ENCODE results near the gene BCAR3.

Gene BCAR3

DNA sequence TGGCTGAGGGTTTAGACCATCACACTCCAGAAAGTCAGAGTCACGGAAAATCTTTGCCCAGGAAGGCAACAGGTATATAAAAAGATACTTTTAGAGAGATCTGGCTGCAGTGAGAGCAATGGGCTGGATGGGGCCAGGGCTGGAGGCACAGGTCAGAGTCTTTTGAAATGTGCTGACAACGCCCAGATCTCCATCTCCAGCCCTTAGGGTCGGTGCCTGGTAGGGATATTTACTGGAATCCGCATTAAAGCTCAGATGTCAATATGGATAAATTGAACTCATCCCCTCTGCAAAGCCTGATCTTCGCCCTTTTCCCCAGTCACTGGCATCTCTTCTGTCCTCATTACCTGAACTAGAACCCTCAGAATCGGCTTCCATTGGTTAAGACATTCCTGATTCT is 82.2 kb downstream of the BCAR3 start:
- TF ChIP-seq, protein P1, sequence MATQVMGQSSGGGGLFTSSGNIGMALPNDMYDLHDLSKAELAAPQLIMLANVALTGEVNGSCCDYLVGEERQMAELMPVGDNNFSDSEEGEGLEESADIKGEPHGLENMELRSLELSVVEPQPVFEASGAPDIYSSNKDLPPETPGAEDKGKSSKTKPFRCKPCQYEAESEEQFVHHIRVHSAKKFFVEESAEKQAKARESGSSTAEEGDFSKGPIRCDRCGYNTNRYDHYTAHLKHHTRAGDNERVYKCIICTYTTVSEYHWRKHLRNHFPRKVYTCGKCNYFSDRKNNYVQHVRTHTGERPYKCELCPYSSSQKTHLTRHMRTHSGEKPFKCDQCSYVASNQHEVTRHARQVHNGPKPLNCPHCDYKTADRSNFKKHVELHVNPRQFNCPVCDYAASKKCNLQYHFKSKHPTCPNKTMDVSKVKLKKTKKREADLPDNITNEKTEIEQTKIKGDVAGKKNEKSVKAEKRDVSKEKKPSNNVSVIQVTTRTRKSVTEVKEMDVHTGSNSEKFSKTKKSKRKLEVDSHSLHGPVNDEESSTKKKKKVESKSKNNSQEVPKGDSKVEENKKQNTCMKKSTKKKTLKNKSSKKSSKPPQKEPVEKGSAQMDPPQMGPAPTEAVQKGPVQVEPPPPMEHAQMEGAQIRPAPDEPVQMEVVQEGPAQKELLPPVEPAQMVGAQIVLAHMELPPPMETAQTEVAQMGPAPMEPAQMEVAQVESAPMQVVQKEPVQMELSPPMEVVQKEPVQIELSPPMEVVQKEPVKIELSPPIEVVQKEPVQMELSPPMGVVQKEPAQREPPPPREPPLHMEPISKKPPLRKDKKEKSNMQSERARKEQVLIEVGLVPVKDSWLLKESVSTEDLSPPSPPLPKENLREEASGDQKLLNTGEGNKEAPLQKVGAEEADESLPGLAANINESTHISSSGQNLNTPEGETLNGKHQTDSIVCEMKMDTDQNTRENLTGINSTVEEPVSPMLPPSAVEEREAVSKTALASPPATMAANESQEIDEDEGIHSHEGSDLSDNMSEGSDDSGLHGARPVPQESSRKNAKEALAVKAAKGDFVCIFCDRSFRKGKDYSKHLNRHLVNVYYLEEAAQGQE (IDR thresholded peaks at IDR 0.05; ENCODE audit: low read depth): no peak
- no peak for TF ChIP-seq FOXM1 (IDR thresholded peaks at IDR 0.05; ENCODE audit: borderline replicate concordance, low read depth)
- TF ChIP-seq, protein P2, sequence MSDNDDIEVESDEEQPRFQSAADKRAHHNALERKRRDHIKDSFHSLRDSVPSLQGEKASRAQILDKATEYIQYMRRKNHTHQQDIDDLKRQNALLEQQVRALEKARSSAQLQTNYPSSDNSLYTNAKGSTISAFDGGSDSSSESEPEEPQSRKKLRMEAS (IDR thresholded peaks at IDR 0.05): no peak
- TF ChIP-seq CREB1 (IDR thresholded peaks at IDR 0.05; ENCODE audit: low read depth): no peak
- TF ChIP-seq RAD21 (IDR thresholded peaks at IDR 0.05; ENCODE audit: low read depth): no peak
- TF ChIP-seq EGR1 (IDR thresholded peaks at IDR 0.05): no peak
- TF ChIP-seq TAF1 (IDR thresholded peaks at IDR 0.05; ENCODE audit: low read depth): no peak
- TF ChIP-seq EP300 (IDR thresholded peaks at IDR 0.05; ENCODE audit: borderline replicate concordance): no peak

GRCh38 chr1:93598861-93599439 is 82.7 kb downstream of the BCAR3 start:
- TF ChIP-seq FOXM1 (IDR thresholded peaks at IDR 0.05; ENCODE audit: borderline replicate concordance, low read depth) (no peak), CEBPB (IDR thresholded peaks at IDR 0.05) (no peak), ZBTB7A (IDR thresholded peaks at IDR 0.05; ENCODE audit: low read depth) (no peak), NFIC (IDR thresholded peaks at IDR 0.05) (no peak), CREB1 (IDR thresholded peaks at IDR 0.05; ENCODE audit: low read depth) (no peak), TCF12 (IDR thresholded peaks at IDR 0.05; ENCODE audit: low read depth) (no peak), TAF1 (IDR thresholded peaks at IDR 0.05; ENCODE audit: low read depth) (no peak), YY1 (IDR thresholded peaks at IDR 0.05; ENCODE audit: low read depth) (no peak), TEAD4 (IDR thresholded peaks at IDR 0.05) (no peak), RAD21 (IDR thresholded peaks at IDR 0.05; ENCODE audit: low read depth) (no peak), EP300 (IDR thresholded peaks at IDR 0.05; ENCODE audit: borderline replicate concordance) (no peak), EGR1 (IDR thresholded peaks at IDR 0.05) (no peak)
- TF ChIP-seq, protein P3, sequence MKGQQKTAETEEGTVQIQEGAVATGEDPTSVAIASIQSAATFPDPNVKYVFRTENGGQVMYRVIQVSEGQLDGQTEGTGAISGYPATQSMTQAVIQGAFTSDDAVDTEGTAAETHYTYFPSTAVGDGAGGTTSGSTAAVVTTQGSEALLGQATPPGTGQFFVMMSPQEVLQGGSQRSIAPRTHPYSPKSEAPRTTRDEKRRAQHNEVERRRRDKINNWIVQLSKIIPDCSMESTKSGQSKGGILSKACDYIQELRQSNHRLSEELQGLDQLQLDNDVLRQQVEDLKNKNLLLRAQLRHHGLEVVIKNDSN (IDR thresholded peaks at IDR 0.05): no peak
- TF ChIP-seq, protein P1 (IDR thresholded peaks at IDR 0.05; ENCODE audit: low read depth): no peak
- TF ChIP-seq, protein P2 (IDR thresholded peaks at IDR 0.05): no peak

- no peak for TF ChIP-seq NFIC (IDR thresholded peaks at IDR 0.05)
- no peak for TF ChIP-seq RAD21 (IDR thresholded peaks at IDR 0.05; ENCODE audit: low read depth)
- no peak for TF ChIP-seq EP300 (IDR thresholded peaks at IDR 0.05; ENCODE audit: borderline replicate concordance)
- no peak for TF ChIP-seq TEAD4 (IDR thresholded peaks at IDR 0.05)
- TF ChIP-seq CREB1 (IDR thresholded peaks at IDR 0.05; ENCODE audit: low read depth): no peak
- no peak for TF ChIP-seq TAF1 (IDR thresholded peaks at IDR 0.05; ENCODE audit: low read depth)
- no peak for TF ChIP-seq TCF12 (IDR thresholded peaks at IDR 0.05; ENCODE audit: low read depth)
- TF ChIP-seq, protein P3 (IDR thresholded peaks at IDR 0.05): no peak
Observed at GRCh38 chr1:93598396-93598795, 83.2 kb downstream of the BCAR3 start.

DNA sequence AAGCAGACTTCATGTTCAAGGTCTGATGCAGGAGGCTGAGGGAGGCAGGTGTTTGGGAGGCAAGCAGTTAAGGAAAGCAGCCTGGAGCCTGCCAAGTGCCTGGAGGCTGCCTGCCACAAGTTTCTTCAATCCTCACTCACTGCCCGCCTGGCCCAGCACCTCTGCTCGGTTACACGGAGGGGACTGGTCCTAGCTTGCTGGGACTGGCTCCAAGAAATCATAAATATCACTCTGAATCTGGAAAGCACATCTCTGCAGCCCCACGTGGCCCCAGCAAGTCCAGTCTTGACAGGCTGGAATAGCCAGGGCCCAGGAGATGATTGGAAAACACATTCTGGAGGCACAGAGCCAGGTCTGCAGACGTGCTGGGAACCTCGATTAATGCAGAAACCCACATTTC is 83.9 kb downstream of the BCAR3 start:
- TF ChIP-seq YY1 (IDR thresholded peaks at IDR 0.05; ENCODE audit: low read depth): no peak
- no peak for TF ChIP-seq EGR1 (IDR thresholded peaks at IDR 0.05)
- TF ChIP-seq CREB1 (IDR thresholded peaks at IDR 0.05; ENCODE audit: low read depth): no peak
- no peak for TF ChIP-seq CEBPB (IDR thresholded peaks at IDR 0.05)
- TF ChIP-seq, protein P2 (IDR thresholded peaks at IDR 0.05): no peak
- TF ChIP-seq EP300 (IDR thresholded peaks at IDR 0.05; ENCODE audit: borderline replicate concordance): no peak
- TF ChIP-seq TEAD4 (IDR thresholded peaks at IDR 0.05): no peak
- no peak for TF ChIP-seq TAF1 (IDR thresholded peaks at IDR 0.05; ENCODE audit: low read depth)
- TF ChIP-seq, protein P1 (IDR thresholded peaks at IDR 0.05; ENCODE audit: low read depth): no peak
- no peak for TF ChIP-seq NFIC (IDR thresholded peaks at IDR 0.05)
- no peak for TF ChIP-seq TCF12 (IDR thresholded peaks at IDR 0.05; ENCODE audit: low read depth)
